Calu3 (cell line): ENCODE data around the gene GTF2H2C_2.
"Not testable (repeated sequence)": the region's sequence is repeated elsewhere in the genome, so short reads cannot be mapped to it uniquely, and the experiment has no call there.

Experiments used
- BruUV-seq: library from RNA; stranded (reverse); fragments of 400-500 nt; replicated peaks from 2 replicates; lab custom pipeline; 2021; lab: Mats Ljungman, UMichigan
- CTCF ChIA-PET: fragments of 300-600 bp; sonication (Branson Sonifier 250); formaldehyde crosslinking; loops from one replicate; lab custom pipeline; 2022; ENCODE audit warnings: antibody characterized with exemption; lab: Charles Lee
- DNase-seq: peaks from one replicate; pipeline ENCODE4 v3.0.0; 2022
- H3K27ac Mint-ChIP-seq: one replicate; pipeline ENCODE4 v1.8.0; 2022; ENCODE audit warnings: mixed read lengths; ENCODE audit not compliant: unreplicated experiment
- H3K27me3 Mint-ChIP-seq: one replicate; pipeline ENCODE4 v1.8.0; 2022; ENCODE audit warnings: mixed read lengths; ENCODE audit not compliant: unreplicated experiment
- H3K36me3 Mint-ChIP-seq: one replicate; pipeline ENCODE4 v1.8.0; 2022; ENCODE audit warnings: mild to moderate bottlenecking, moderate library complexity, mixed read lengths; ENCODE audit not compliant: insufficient read depth, unreplicated experiment
- H3K4me1 Mint-ChIP-seq: one replicate; pipeline ENCODE4 v1.8.0; 2022; ENCODE audit warnings: mild to moderate bottlenecking, low read depth, mixed read lengths; ENCODE audit not compliant: unreplicated experiment
- H3K4me3 Mint-ChIP-seq: one replicate; pipeline ENCODE4 v1.8.0; 2022; ENCODE audit warnings: mild to moderate bottlenecking, low read depth, moderate library complexity, mixed read lengths; ENCODE audit not compliant: unreplicated experiment
- H3K9me3 Mint-ChIP-seq: one replicate; pipeline ENCODE4 v1.8.0; 2022; ENCODE audit warnings: low read depth, mixed read lengths; ENCODE audit not compliant: unreplicated experiment
- intact Hi-C: fragments of 100-400 bp; cut with micrococcal nuclease; formaldehyde crosslinking; loops from one replicate; pipeline ENCODE4 v1.10.0; 2022; ENCODE audit not compliant: unreplicated experiment

Gene GTF2H2C_2

GRCh38 chr5:70415117-70415516 lies at the start of gene GTF2H2C_2:
TSS of gene GTF2H2C_2 (plus strand) at chr5:70415368.
- CTCF ChIA-PET, H3K36me3 Mint-ChIP-seq, H3K4me3 Mint-ChIP-seq, BruUV-seq, H3K9me3 Mint-ChIP-seq, H3K27me3 Mint-ChIP-seq, H3K27ac Mint-ChIP-seq, intact Hi-C loops, H3K4me1 Mint-ChIP-seq, DNase-seq: not testable (repeated sequence)

- H3K9me3 Mint-ChIP-seq, H3K36me3 Mint-ChIP-seq, intact Hi-C loops, H3K27me3 Mint-ChIP-seq, H3K27ac Mint-ChIP-seq, CTCF ChIA-PET, H3K4me1 Mint-ChIP-seq: not testable (repeated sequence)
- peak overlapping the region; percentile 67 for H3K4me3 Mint-ChIP-seq
- DNase-seq: peak; percentile 78
- BruUV-seq: TSS peak; percentile 74
Measured at GRCh38 chr5:70400984-70401686, 14.0 kb upstream of the GTF2H2C_2 start.

- intact Hi-C loops, H3K27me3 Mint-ChIP-seq, DNase-seq, H3K9me3 Mint-ChIP-seq, CTCF ChIA-PET, H3K36me3 Mint-ChIP-seq, BruUV-seq, H3K27ac Mint-ChIP-seq, H3K4me1 Mint-ChIP-seq, H3K4me3 Mint-ChIP-seq: not testable (repeated sequence)
Measured at GRCh38 chr5:70421322-70421721, 6.2 kb downstream of the GTF2H2C_2 start.

GRCh38 chr5:70423215-70423614 lies 8.0 kb downstream of the GTF2H2C_2 start:
- H3K27ac Mint-ChIP-seq, BruUV-seq, CTCF ChIA-PET, DNase-seq, H3K4me1 Mint-ChIP-seq, H3K27me3 Mint-ChIP-seq, H3K36me3 Mint-ChIP-seq, intact Hi-C loops, H3K4me3 Mint-ChIP-seq, H3K9me3 Mint-ChIP-seq: not testable (repeated sequence)

- DNase-seq, H3K9me3 Mint-ChIP-seq, H3K27ac Mint-ChIP-seq, H3K36me3 Mint-ChIP-seq, CTCF ChIA-PET, H3K27me3 Mint-ChIP-seq, H3K4me1 Mint-ChIP-seq, BruUV-seq, H3K4me3 Mint-ChIP-seq, intact Hi-C loops: not testable (repeated sequence)
Measured at GRCh38 chr5:70438518-70438917, 23.4 kb downstream of the GTF2H2C_2 start.

- H3K9me3 Mint-ChIP-seq, DNase-seq, H3K4me1 Mint-ChIP-seq, BruUV-seq, H3K36me3 Mint-ChIP-seq, H3K4me3 Mint-ChIP-seq, H3K27me3 Mint-ChIP-seq, intact Hi-C loops, H3K27ac Mint-ChIP-seq, CTCF ChIA-PET: not testable (repeated sequence)
Measured at GRCh38 chr5:70449565-70449964, 34.4 kb downstream of the GTF2H2C_2 start.

- DNase-seq, H3K36me3 Mint-ChIP-seq, H3K27me3 Mint-ChIP-seq, H3K27ac Mint-ChIP-seq, H3K4me1 Mint-ChIP-seq, intact Hi-C loops, H3K4me3 Mint-ChIP-seq, BruUV-seq, H3K9me3 Mint-ChIP-seq, CTCF ChIA-PET: not testable (repeated sequence)
Measured at GRCh38 chr5:70451249-70451984, 36.2 kb downstream of the GTF2H2C_2 start.

- BruUV-seq, DNase-seq, intact Hi-C loops, CTCF ChIA-PET, H3K4me1 Mint-ChIP-seq, H3K4me3 Mint-ChIP-seq, H3K27me3 Mint-ChIP-seq, H3K27ac Mint-ChIP-seq, H3K36me3 Mint-ChIP-seq, H3K9me3 Mint-ChIP-seq: not testable (repeated sequence)
Measured at GRCh38 chr5:70457093-70457492, 41.9 kb downstream of the GTF2H2C_2 start.

GRCh38 chr5:70459188-70459587 lies 44.0 kb downstream of the GTF2H2C_2 start:
- intact Hi-C loops, H3K36me3 Mint-ChIP-seq, H3K4me1 Mint-ChIP-seq, CTCF ChIA-PET, H3K27ac Mint-ChIP-seq, BruUV-seq, DNase-seq, H3K9me3 Mint-ChIP-seq, H3K4me3 Mint-ChIP-seq, H3K27me3 Mint-ChIP-seq: not testable (repeated sequence)

- DNase-seq, H3K9me3 Mint-ChIP-seq, intact Hi-C loops, CTCF ChIA-PET, H3K4me3 Mint-ChIP-seq, H3K4me1 Mint-ChIP-seq, H3K36me3 Mint-ChIP-seq, H3K27me3 Mint-ChIP-seq, BruUV-seq, H3K27ac Mint-ChIP-seq: not testable (repeated sequence)
Measured at GRCh38 chr5:70461984-70462383, 46.8 kb downstream of the GTF2H2C_2 start.
